ENCODE measurements around the gene RILPL1. TPM values are rescaled to one million over a fixed set of nuclear protein-coding genes. Genes with fewer than 3 reads are reported as not detected.
A peak's percentile ranks its signal among the peaks of the same experiment; 100 is the strongest.

Gene RILPL1
- total and polyA plus RNA-seq, 10 of the 15 experiments (the other 5 are each of a cell fraction or from before 2014, with no cell fraction given), result 0.05 to 0.61 (median 0.25) TPM

DNA sequence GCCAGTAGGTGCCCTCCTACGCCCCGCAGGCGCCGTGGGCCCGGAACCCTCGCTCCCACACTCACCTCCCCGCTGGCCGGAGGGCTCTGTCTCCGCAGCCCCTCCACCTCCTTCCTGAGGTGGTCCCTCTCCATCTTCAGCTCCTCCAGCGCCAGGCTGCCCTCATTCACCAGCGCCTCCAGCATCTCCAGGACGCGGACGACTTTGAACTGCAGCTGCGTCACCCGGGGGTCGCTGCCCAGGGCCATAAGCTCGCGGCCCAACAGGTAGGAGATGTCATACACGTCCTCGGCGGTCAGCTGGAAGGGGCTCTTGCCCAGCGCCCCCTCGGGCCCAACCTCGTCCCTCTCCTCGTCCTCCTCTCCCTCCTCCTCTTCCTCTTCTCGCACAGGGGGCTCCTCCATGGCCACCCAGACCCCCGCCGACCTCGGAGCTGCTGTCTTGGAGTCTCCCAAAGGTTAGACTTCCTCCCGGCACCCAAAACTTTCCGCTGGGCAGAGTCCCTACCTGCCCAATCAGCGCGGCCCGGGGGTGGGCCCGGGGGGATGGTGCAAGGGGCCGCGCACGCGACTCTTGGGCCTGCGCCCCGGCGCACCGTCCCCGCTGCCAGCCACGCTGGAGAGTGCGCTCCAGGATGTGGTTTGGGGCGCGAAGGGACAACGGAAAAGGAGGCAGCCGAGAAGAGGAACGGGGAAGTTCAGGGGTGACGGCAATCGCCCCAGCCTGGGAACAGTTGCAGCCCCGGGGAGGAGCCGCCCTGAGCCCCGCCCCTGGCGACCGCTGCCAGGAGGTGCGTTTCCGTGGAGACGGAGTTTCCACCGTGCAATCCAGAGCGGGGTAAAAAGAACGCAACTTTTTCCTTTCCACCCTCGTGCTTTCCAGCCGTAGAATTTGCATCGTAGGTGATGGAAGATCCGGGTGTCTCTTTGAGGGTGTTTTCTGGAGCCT lies 97.2 kb downstream of the RILPL1 start, which contains the start of gene RILPL2 (continued):
- TF ChIP-seq JUND (IDR thresholded peaks at IDR 0.05; ENCODE audit: low read depth, low read length), result no peak
- TF ChIP-seq KDM1A (IDR thresholded peaks at IDR 0.05; ENCODE audit: borderline replicate concordance), result no peak
- 0 out of 2 replicates have a peak, but pooled peaks have one; percentile 40 for TF ChIP-seq MYB (IDR thresholded peaks at IDR 0.05; ENCODE audit: borderline replicate concordance, low read depth, low read length)
- 0 out of 2 replicates have a peak, but pooled peaks have one; percentile 81 for TF ChIP-seq TCF3 (IDR thresholded peaks at IDR 0.05; ENCODE audit: borderline replicate concordance, insufficient read depth, low read depth, low read length)
- no peak for TF ChIP-seq STAT1 (conservative IDR thresholded peaks at IDR 0.05)
- peak; percentile 83 for TF ChIP-seq RELB (IDR thresholded peaks at IDR 0.05; ENCODE audit: low read depth)
- TF ChIP-seq KLF5 (IDR thresholded peaks at IDR 0.05; ENCODE audit: partially characterized antibody), result no peak
- no peak for TF ChIP-seq NFYA (IDR thresholded peaks at IDR 0.05; ENCODE audit: borderline replicate concordance, low read depth, low read length)
- TF ChIP-seq NR2C1 (IDR thresholded peaks at IDR 0.05), result peak; percentile 52; the same call in 1 of the 2 replicates
- TF ChIP-seq EZH2 (IDR thresholded peaks at IDR 0.05; ENCODE audit: borderline replicate concordance, control insufficient read depth, low read depth, low read length), result no peak
- TF ChIP-seq GABPA (IDR thresholded peaks at IDR 0.05; ENCODE audit: low read depth), result peak; percentile 53; the same call in 1 of the 2 replicates
- peak; percentile 69; the same call in 1 of the 2 replicates for TF ChIP-seq TCF12 (IDR thresholded peaks at IDR 0.05; ENCODE audit: low read depth, low read length)
- peak; percentile 77; the same call in 1 of the 2 replicates for TF ChIP-seq TBL1XR1 (IDR thresholded peaks at IDR 0.05; ENCODE audit: low read depth, low read length)
- TF ChIP-seq, protein P1, sequence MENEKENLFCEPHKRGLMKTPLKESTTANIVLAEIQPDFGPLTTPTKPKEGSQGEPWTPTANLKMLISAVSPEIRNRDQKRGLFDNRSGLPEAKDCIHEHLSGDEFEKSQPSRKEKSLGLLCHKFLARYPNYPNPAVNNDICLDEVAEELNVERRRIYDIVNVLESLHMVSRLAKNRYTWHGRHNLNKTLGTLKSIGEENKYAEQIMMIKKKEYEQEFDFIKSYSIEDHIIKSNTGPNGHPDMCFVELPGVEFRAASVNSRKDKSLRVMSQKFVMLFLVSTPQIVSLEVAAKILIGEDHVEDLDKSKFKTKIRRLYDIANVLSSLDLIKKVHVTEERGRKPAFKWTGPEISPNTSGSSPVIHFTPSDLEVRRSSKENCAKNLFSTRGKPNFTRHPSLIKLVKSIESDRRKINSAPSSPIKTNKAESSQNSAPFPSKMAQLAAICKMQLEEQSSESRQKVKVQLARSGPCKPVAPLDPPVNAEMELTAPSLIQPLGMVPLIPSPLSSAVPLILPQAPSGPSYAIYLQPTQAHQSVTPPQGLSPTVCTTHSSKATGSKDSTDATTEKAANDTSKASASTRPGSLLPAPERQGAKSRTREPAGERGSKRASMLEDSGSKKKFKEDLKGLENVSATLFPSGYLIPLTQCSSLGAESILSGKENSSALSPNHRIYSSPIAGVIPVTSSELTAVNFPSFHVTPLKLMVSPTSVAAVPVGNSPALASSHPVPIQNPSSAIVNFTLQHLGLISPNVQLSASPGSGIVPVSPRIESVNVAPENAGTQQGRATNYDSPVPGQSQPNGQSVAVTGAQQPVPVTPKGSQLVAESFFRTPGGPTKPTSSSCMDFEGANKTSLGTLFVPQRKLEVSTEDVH (IDR thresholded peaks at IDR 0.05; ENCODE audit: low read depth, partially characterized antibody), result no peak
- no peak for TF ChIP-seq ESRRA (IDR thresholded peaks at IDR 0.05; ENCODE audit: low read length)
- no peak for TF ChIP-seq JUNB (IDR thresholded peaks at IDR 0.05)
- TF ChIP-seq POU2F2 (IDR thresholded peaks at IDR 0.05; ENCODE audit: borderline replicate concordance, low read depth, low read length), result peak; percentile 36; the same call in 1 of the 3 replicates
- TF ChIP-seq RAD21 (IDR thresholded peaks at IDR 0.05; ENCODE audit: insufficient read depth, low read depth, low read length), result no peak; the same call in 1 of the 2 replicates
- TF ChIP-seq, protein P2, sequence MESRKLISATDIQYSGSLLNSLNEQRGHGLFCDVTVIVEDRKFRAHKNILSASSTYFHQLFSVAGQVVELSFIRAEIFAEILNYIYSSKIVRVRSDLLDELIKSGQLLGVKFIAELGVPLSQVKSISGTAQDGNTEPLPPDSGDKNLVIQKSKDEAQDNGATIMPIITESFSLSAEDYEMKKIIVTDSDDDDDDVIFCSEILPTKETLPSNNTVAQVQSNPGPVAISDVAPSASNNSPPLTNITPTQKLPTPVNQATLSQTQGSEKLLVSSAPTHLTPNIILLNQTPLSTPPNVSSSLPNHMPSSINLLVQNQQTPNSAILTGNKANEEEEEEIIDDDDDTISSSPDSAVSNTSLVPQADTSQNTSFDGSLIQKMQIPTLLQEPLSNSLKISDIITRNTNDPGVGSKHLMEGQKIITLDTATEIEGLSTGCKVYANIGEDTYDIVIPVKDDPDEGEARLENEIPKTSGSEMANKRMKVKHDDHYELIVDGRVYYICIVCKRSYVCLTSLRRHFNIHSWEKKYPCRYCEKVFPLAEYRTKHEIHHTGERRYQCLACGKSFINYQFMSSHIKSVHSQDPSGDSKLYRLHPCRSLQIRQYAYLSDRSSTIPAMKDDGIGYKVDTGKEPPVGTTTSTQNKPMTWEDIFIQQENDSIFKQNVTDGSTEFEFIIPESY (IDR thresholded peaks at IDR 0.05), result no peak
- TF ChIP-seq CBX3 (IDR thresholded peaks at IDR 0.05; ENCODE audit: borderline replicate concordance, low read depth), result no peak
- no peak; the same call in 1 of the 2 replicates for TF ChIP-seq SMC3 (IDR thresholded peaks at IDR 0.05; ENCODE audit: borderline replicate concordance, low read length)

All from GM12878 (cell line).